OCI-LY1 (cell line): ENCODE measurements around the gene GATD1.

Experiments
- CTCF ChIP-seq: fragments of 200-600 bp; sonication (generic), shearing (Covaris generic); IDR thresholded peaks from 2 replicates; pipeline ENCODE4 v1.5.1; 2017; ENCODE audit warnings: mild to moderate bottlenecking, antibody characterized with exemption, low read length, moderate library complexity, mixed read lengths
- EZH2 ChIP-seq: fragments of 200-600 bp; sonication (generic), shearing (Covaris generic); IDR thresholded peaks from 2 replicates; pipeline ENCODE4 v1.8.0; 2017; ENCODE audit warnings: borderline replicate concordance, mixed run types, mild to moderate bottlenecking, antibody characterized with exemption, low read length, moderate library complexity, mixed read lengths

DNA sequence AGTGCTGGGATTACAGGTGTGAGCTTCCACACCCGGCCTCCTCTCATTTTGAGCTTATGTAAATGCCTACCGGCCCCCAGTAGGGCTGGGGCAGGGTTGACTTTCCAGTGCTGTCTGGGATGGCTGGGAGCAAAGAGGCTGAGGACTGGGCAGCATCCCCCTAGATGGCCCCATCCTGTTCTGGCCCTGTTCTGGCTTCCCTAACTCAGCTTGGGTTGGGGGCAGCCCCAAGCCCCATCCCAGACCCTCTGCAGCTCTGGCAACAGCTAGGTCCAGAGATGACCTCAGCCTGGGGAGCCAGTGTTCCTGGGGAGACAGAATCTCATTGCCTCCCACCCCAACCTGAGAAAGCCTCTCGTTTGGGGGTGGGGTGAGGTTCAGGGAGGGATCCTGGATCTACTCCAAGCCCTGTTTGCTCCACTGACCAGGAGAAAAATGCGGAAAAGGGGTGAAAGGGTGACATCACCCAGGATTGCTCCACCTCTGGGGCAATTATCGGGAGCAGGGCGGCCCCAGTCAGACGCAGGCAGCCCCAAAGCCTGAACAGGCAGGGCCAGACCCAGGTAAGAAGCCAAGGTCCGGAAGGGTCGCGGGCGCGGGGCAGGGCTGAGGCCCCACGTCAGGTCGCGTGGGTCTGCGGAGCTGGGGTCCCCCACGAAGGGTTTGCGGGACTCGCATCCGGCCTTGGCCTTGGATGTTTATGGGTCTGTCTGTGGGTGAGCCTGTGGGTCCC is 41.3 kb upstream of the GATD1 start, which contains the start of gene PNPLA2:
- TF ChIP-seq CTCF (no peak), EZH2 (no peak)
